Upper lobe of right lung (tissue), 1 donor: ENCODE results near the gene NABP2. TPM values are rescaled to one million over a fixed set of nuclear protein-coding genes. Genes with fewer than 3 reads are reported as not detected.
A peak's percentile ranks its signal among the peaks of the same experiment; 100 is the strongest.

Source experiments
- ATAC-seq: fragments of 200-7000 bp; cut with Tn5 transposase; one replicate; pipeline ENCODE4 v1.9.1; 2020; ENCODE audit warnings: mild to moderate bottlenecking, moderate library complexity
- DNase-seq: peaks from one replicate; pipeline ENCODE4 v3.0.0-alpha.2; 2020
- H3K27ac ChIP-seq: fragments of 200-600 bp; one replicate; pipeline ENCODE4 v1.8.0; 2022
- H3K27me3 ChIP-seq: fragments of 200-600 bp; one replicate; pipeline ENCODE4 v1.8.0; 2022; ENCODE audit warnings: mild to moderate bottlenecking
- H3K36me3 ChIP-seq: fragments of 200-600 bp; one replicate; pipeline ENCODE4 v1.8.0; 2022
- H3K4me1 ChIP-seq: fragments of 200-600 bp; one replicate; pipeline ENCODE4 v1.8.0; 2022
- H3K4me3 ChIP-seq: fragments of 200-600 bp; one replicate; pipeline ENCODE4 v1.8.0; 2022; ENCODE audit warnings: mild to moderate bottlenecking
- H3K9me3 ChIP-seq: fragments of 200-600 bp; one replicate; pipeline ENCODE4 v1.8.0; 2022
- intact Hi-C: fragments of 100-400 bp; cut with DNase I; formaldehyde crosslinking; loops from one replicate; pipeline ENCODE4 v1.11.0; 2022
- total RNA-seq: library from RNA; stranded (reverse); fragmentation: NEBNext Ultra II Directional; extraction: Animal tissue kit (Norgen Biotek cat#: 25700); gene quantifications from one replicate; pipeline ENCODE4 v1.2.1, GENCODE V29; 2021
- TF ChIP-seq, protein P1 (sequence below): fragments of 200-600 bp; IDR thresholded peaks from one replicate; pipeline ENCODE4 v1.8.0; 2022; ENCODE audit warnings: antibody characterized with exemption
- donor health status: DM: no; HTN: yes; CAD: no; lungs with severe emphysema.

The NABP2 gene
- total RNA-seq, 1 donor from 2014 or later, result 19.8 TPM

DNA sequence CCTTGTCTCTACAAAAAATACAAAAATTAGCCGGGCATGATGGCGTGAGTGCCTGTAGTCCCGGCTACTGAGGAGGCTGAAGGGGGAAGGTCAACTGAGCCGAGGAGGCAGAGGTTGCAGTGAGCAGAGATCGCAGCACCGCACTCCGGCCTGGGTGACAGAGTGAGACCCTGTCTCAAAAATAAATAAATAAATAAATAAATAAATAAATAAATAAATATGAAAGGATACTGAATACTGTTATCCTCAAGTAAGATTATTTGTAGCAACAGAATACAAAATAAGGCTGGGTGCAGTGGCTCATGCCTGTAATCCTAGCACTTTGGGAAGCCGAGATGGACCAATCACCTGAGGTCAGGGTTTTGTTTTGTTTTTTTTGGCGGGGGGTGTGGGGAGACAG is 4.3 kb upstream of the NABP2 start:
- DNase-seq (no peak), ATAC-seq (no peak)
- H3K27ac ChIP-seq, result peak overlapping the region; percentile 96

DNA sequence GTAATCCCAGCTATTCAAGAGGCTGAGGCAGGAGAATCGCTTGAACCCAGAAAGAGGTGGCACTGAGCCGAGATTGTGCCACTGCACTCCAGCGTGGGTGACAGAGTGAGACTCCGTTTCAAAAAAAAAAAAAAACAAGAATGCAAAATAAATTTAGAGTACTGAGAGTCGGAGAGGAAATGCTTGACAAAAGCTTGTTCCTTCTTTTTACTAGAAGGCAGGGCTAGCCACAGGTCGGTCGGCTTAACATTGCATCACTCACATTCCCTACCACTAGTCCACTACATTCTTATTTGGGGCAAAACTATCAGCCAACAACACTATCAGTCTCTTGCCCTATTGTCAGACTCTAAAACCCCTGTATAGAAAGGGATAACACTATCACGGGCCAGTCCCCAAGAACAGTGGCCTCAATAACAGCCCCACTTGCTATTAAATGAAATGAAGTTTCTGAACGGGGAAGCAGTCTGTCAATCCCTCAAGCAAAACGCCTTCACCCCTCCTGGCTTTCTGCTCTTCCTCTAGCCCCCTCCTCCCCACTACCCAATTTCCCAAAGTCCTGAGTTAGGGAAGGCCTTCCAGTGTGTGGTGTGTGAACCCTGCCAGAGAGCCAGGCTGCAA is 3.4 kb upstream of the NABP2 start:
- peaks cover 39% of the 10 kb centered on the region for H3K4me1 ChIP-seq
- intact Hi-C loops, result no loop called here
- peak; percentile 11 for ATAC-seq

More for the DNA sequence above, 4.3 kb upstream of the NABP2 start:
- Histone ChIP-seq H3K4me3 (no peak overlapping the region), H3K4me1 (peaks cover 36% of the 10 kb centered on the region), H3K27me3 (no peaks in the 10 kb centered on the region), H3K36me3 (peaks cover 28% of the 10 kb centered on the region), H3K9me3 (no peaks in the 10 kb centered on the region)
- intact Hi-C loops, result no loop called here
- TF ChIP-seq, protein P1, sequence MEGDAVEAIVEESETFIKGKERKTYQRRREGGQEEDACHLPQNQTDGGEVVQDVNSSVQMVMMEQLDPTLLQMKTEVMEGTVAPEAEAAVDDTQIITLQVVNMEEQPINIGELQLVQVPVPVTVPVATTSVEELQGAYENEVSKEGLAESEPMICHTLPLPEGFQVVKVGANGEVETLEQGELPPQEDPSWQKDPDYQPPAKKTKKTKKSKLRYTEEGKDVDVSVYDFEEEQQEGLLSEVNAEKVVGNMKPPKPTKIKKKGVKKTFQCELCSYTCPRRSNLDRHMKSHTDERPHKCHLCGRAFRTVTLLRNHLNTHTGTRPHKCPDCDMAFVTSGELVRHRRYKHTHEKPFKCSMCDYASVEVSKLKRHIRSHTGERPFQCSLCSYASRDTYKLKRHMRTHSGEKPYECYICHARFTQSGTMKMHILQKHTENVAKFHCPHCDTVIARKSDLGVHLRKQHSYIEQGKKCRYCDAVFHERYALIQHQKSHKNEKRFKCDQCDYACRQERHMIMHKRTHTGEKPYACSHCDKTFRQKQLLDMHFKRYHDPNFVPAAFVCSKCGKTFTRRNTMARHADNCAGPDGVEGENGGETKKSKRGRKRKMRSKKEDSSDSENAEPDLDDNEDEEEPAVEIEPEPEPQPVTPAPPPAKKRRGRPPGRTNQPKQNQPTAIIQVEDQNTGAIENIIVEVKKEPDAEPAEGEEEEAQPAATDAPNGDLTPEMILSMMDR, result no peak

DNA sequence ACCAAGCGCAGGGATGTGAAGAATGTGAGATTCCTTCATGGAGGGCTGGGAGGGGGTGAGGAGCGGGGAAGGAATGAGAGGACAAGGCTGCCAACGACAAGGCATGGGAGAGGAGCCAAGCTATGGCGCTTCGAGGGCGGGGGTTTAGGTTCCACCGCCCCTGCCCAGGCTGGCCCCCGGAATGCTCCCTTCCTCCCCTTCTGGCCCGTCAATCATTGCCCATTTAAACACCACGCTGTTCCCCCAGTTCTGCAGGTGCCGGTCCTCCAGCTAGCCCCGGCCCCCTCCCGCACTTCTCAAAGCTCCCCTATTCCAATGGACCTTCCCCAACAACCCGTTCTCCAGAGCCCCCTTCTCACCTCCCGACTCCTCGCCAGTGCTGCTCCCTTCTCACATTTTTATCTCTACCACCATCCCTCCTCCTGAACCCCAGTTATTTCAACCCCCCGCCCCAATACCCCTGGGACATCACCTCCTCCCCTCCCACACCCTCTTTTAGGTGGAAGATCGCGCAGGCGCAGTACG is 2.8 kb upstream of the NABP2 start:
- TF ChIP-seq, protein P1, result no peak
- Histone ChIP-seq H3K4me3 (peak overlapping the region; percentile 75), H3K27me3 (no peaks in the 10 kb centered on the region), H3K27ac (peak overlapping the region; percentile 96), H3K4me1 (peaks cover 39% of the 10 kb centered on the region), H3K9me3 (no peaks in the 10 kb centered on the region), H3K36me3 (peaks cover 14% of the 10 kb centered on the region)
- intact Hi-C loops, result no loop called here
- ATAC-seq (peak; percentile 34), DNase-seq (peak; percentile 79)

More for the DNA sequence above, 3.4 kb upstream of the NABP2 start:
- TF ChIP-seq, protein P1, result no peak
- peak overlapping the region; percentile 96 for H3K27ac ChIP-seq
- DNase-seq, result peak; percentile 71
- H3K9me3 ChIP-seq, result no peaks in the 10 kb centered on the region
- peak overlapping the region; percentile 75 for H3K4me3 ChIP-seq
- H3K36me3 ChIP-seq, result peaks cover 19% of the 10 kb centered on the region
- no peaks in the 10 kb centered on the region for H3K27me3 ChIP-seq

DNA sequence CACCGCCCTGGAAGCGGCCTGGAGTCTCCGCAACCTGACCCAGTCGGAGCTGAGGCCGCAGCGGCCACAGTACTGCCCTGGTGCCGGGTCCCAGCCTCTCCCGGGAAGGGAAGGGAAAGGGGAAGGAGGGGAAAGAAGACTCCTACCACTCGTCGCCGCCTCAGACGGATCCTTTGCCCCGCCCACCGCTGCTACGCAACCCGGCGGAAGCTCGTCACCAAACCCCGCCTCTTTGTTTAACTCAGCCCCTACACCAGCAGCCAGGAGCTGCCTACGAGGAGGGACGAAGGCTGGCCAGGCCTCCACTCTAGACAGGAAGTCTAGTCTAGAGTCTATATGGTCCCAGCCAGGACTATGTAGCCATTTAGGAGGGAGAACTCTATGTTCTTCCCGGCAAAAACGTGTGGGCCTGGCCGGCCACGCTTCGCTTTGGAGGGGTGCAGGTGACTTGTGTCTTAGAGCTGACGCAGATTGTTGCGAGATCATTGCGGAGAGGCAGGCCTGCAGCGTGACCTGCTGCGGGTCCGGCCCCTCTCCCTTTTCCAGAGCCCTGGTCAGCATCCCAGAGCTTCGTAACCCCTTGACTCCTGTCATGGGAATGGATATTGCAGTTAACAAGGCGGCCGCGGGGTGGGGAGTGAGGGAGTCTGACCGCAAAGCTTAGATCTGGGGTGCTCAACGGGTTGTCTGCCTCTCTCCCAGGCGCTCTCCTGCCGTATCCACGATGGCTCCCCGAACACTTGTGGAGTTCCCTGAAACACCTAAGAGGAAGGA is 2.2 kb upstream of the NABP2 start, which contains the start of gene RNF41:
TSS of gene RNF41 (minus strand) at position 166 of the 774 bp plus-strand sequence. CDS start 7,875 bp downstream, outside the sequence.
- H3K4me1 ChIP-seq, result peaks cover 39% of the 10 kb centered on the region
- peak; percentile 91 for ATAC-seq
- intact Hi-C loops, result no loop called here

DNA sequence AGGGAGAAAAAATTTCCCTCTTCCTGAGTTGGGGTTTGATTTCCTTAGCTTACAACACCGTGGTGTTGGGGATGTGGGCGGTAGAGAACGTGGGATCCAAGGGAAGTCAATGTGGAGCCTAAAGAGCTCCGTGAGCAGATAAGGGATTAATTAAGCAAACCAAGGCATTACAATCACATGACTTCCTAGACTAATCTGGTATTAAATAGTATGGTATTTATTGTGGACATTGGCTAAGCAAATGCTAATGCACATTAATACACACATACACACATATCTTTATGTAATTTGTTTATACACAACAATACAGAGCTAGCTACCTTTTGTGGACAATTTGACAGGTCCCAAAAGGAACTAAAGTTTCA is 1.6 kb upstream of the NABP2 start:
- intact Hi-C loops, result no loop called here
- H3K4me1 ChIP-seq, result peaks cover 39% of the 10 kb centered on the region

More for the DNA sequence above, 2.2 kb upstream of the NABP2 start, which contains the start of gene RNF41:
- Histone ChIP-seq H3K27ac (peak within 1 kb of the TSS; percentile 96), H3K27me3 (no peaks in the 10 kb centered on the region), H3K9me3 (no peaks in the 10 kb centered on the region), H3K36me3 (peaks cover 8% of the 10 kb centered on the region), H3K4me3 (peak within 1 kb of the TSS; percentile 75)
- peak; percentile 98 for DNase-seq
- TF ChIP-seq, protein P1, result no peak

More for the DNA sequence above, 1.6 kb upstream of the NABP2 start:
- no peak for DNase-seq
- TF ChIP-seq, protein P1, result no peak
- no peak for ATAC-seq
- Histone ChIP-seq H3K27me3 (no peaks in the 10 kb centered on the region), H3K36me3 (peaks cover 7% of the 10 kb centered on the region), H3K27ac (peak overlapping the region; percentile 96), H3K4me3 (peak overlapping the region; percentile 75), H3K9me3 (no peaks in the 10 kb centered on the region)
